ENCODE data around the gene ATG5. TPM values are rescaled to one million over a fixed set of nuclear protein-coding genes. Genes with fewer than 3 reads are reported as not detected.

Gene ATG5
- total and polyA plus RNA-seq, 2 donors from 2014 or later, result 26.5 to 31.6 TPM

- no peak overlapping the region for H3K27ac ChIP-seq (ENCODE audit: low read depth in 2 of 2, low read length in 2 of 2)
- H3K36me3 ChIP-seq (ENCODE audit: control insufficient read depth in 2 of 3, insufficient read depth in 3 of 3, low read length in 3 of 3), result no peaks in the 10 kb centered on the region
- no peaks in the 10 kb centered on the region for H3K9me3 ChIP-seq (ENCODE audit: control insufficient read depth in 2 of 3, insufficient read depth in 1 of 3, low read length in 3 of 3)
- no peak for DNase-seq
- H3K4me3 ChIP-seq (ENCODE audit: low read length in 3 of 3), result no peak overlapping the region
- no peak for FAIRE-seq
- H3K27me3 ChIP-seq (ENCODE audit: control insufficient read depth, insufficient read depth, low read length), result no peaks in the 10 kb centered on the region
- H3K9ac ChIP-seq (ENCODE audit: low read length in 3 of 3), result no peak overlapping the region
- no peaks in the 10 kb centered on the region for H3K4me1 ChIP-seq (ENCODE audit: control insufficient read depth in 2 of 3, insufficient read depth in 2 of 3, low read depth in 1 of 3, low read length in 3 of 3)
- intact Hi-C loops (cut with DNase I), result no loop called here
- no peak for TF ChIP-seq CTCF (IDR thresholded peaks at IDR 0.05; ENCODE audit: borderline replicate concordance, extremely low read depth, insufficient read depth)
Measured at GRCh38 chr6:106184629-106185028, 140.9 kb downstream of the ATG5 start.

GRCh38 chr6:106183430-106183829 is 142.1 kb downstream of the ATG5 start:
- no peaks in the 10 kb centered on the region for H3K27me3 ChIP-seq (ENCODE audit: control insufficient read depth, insufficient read depth, low read length)
- no peak for DNase-seq
- no peak overlapping the region for H3K9ac ChIP-seq (ENCODE audit: low read length in 3 of 3)
- no peak for FAIRE-seq
- H3K4me3 ChIP-seq (ENCODE audit: low read length in 3 of 3), result no peak overlapping the region
- intact Hi-C loops (cut with DNase I), result no loop called here
- no peaks in the 10 kb centered on the region for H3K9me3 ChIP-seq (ENCODE audit: control insufficient read depth in 2 of 3, insufficient read depth in 1 of 3, low read length in 3 of 3)
- TF ChIP-seq CTCF (IDR thresholded peaks at IDR 0.05; ENCODE audit: borderline replicate concordance, extremely low read depth, insufficient read depth), result no peak
- no peaks in the 10 kb centered on the region for H3K36me3 ChIP-seq (ENCODE audit: control insufficient read depth in 2 of 3, insufficient read depth in 3 of 3, low read length in 3 of 3)
- no peak overlapping the region for H3K27ac ChIP-seq (ENCODE audit: low read depth in 2 of 2, low read length in 2 of 2)
- no peaks in the 10 kb centered on the region for H3K4me1 ChIP-seq (ENCODE audit: control insufficient read depth in 2 of 3, insufficient read depth in 2 of 3, low read depth in 1 of 3, low read length in 3 of 3)

- H3K9ac ChIP-seq (ENCODE audit: low read length in 3 of 3), result no peak overlapping the region
- H3K27me3 ChIP-seq (ENCODE audit: control insufficient read depth, insufficient read depth, low read length), result no peaks in the 10 kb centered on the region
- H3K4me1 ChIP-seq (ENCODE audit: control insufficient read depth in 2 of 3, insufficient read depth in 2 of 3, low read depth in 1 of 3, low read length in 3 of 3), result no peaks in the 10 kb centered on the region
- no peak overlapping the region for H3K4me3 ChIP-seq (ENCODE audit: low read length in 3 of 3)
- no peak overlapping the region for H3K27ac ChIP-seq (ENCODE audit: low read depth in 2 of 2, low read length in 2 of 2)
- FAIRE-seq (no peak), DNase-seq (no peak)
- no peaks in the 10 kb centered on the region for H3K36me3 ChIP-seq (ENCODE audit: control insufficient read depth in 2 of 3, insufficient read depth in 3 of 3, low read length in 3 of 3)
- no peaks in the 10 kb centered on the region for H3K9me3 ChIP-seq (ENCODE audit: control insufficient read depth in 2 of 3, insufficient read depth in 1 of 3, low read length in 3 of 3)
- intact Hi-C loops (cut with DNase I), result no loop called here
- TF ChIP-seq CTCF (IDR thresholded peaks at IDR 0.05; ENCODE audit: borderline replicate concordance, extremely low read depth, insufficient read depth), result no peak
Measured at GRCh38 chr6:106182455-106182854, 143.1 kb downstream of the ATG5 start.

All from kidney (tissue), 14 donors.